Activated T-helper 17 cell treated with anti-CD3 and anti-CD28 coated beads, Interleukin-2, amount 50 U/mL, for 72 hours (primary cell): ENCODE results near the gene VENTX. TPM values are rescaled to one million over a fixed set of nuclear protein-coding genes. Genes with fewer than 3 reads are reported as not detected.
"Not testable (repeated sequence)": the region's sequence is repeated elsewhere in the genome, so short reads cannot be mapped to it uniquely, and the experiment has no call there.

Experiments used
- ATAC-seq: fragments of 150-1000 bp; cut with Tn5 transposase; replicated peaks from 2 replicates; pipeline ENCODE4 v1.10.0; 2021; ENCODE audit warnings: mild to moderate bottlenecking, moderate library complexity
- H3K27ac Mint-ChIP-seq: one replicate; pipeline ENCODE4 v1.8.0; 2022; ENCODE audit warnings: mixed read lengths
- H3K27me3 Mint-ChIP-seq: one replicate; pipeline ENCODE4 v1.8.0; 2022; ENCODE audit warnings: mixed read lengths
- H3K36me3 Mint-ChIP-seq: one replicate; pipeline ENCODE4 v1.8.0; 2022; ENCODE audit warnings: low read depth, mild to moderate bottlenecking, mixed read lengths
- H3K4me1 Mint-ChIP-seq: one replicate; pipeline ENCODE4 v1.8.0; 2022; ENCODE audit warnings: mixed read lengths
- H3K4me3 Mint-ChIP-seq: one replicate; pipeline ENCODE4 v1.8.0; 2022; ENCODE audit warnings: mild to moderate bottlenecking, mixed read lengths
- H3K9me3 Mint-ChIP-seq: one replicate; pipeline ENCODE4 v1.8.0; 2022; ENCODE audit warnings: mixed read lengths
- total RNA-seq, 2 donors: library from RNA; stranded (reverse); gene quantifications; one replicate each; pipeline ENCODE4 v1.2.3, GENCODE V29; 2022

VENTX gene
- total RNA-seq, 2 donors from 2014 or later, result 0.21 TPM; not detected in 1

GRCh38 chr10:133231244-133231945 is 6.3 kb upstream of the VENTX start:
- peaks cover under 1% of the 10 kb centered on the region for H3K4me1 Mint-ChIP-seq
- no peaks in the 10 kb centered on the region for H3K9me3 Mint-ChIP-seq
- peaks cover 31% of the 10 kb centered on the region for H3K27me3 Mint-ChIP-seq
- peak overlapping the region; percentile 32 for H3K4me3 Mint-ChIP-seq
- no peak for ATAC-seq
- H3K36me3 Mint-ChIP-seq, result peaks cover 7% of the 10 kb centered on the region
- no peak overlapping the region for H3K27ac Mint-ChIP-seq

- H3K27ac Mint-ChIP-seq, result no peak overlapping the region
- ATAC-seq, result no peak
- peaks cover 7% of the 10 kb centered on the region for H3K36me3 Mint-ChIP-seq
- H3K4me1 Mint-ChIP-seq, result no peaks in the 10 kb centered on the region
- H3K27me3 Mint-ChIP-seq, result peaks cover 29% of the 10 kb centered on the region
- H3K9me3 Mint-ChIP-seq, result no peaks in the 10 kb centered on the region
- no peak overlapping the region for H3K4me3 Mint-ChIP-seq
Observed at GRCh38 chr10:133231946-133232574, 5.6 kb upstream of the VENTX start.

GRCh38 chr10:133234796-133235195 is 2.9 kb upstream of the VENTX start:
- Mint-ChIP-seq H3K4me3 (peak overlapping the region; percentile 55), H3K27me3 (peaks cover 22% of the 10 kb centered on the region)
- peak; percentile 38 for ATAC-seq

GRCh38 chr10:133235265-133235855 is 2.3 kb upstream of the VENTX start:
- peak overlapping the region; percentile 55 for H3K4me3 Mint-ChIP-seq
- no peaks in the 10 kb centered on the region for H3K4me1 Mint-ChIP-seq
- H3K36me3 Mint-ChIP-seq, result no peaks in the 10 kb centered on the region
- H3K27me3 Mint-ChIP-seq, result peaks cover 22% of the 10 kb centered on the region
- H3K9me3 Mint-ChIP-seq, result no peaks in the 10 kb centered on the region
- ATAC-seq, result peak; percentile 41
- no peak overlapping the region for H3K27ac Mint-ChIP-seq

More at GRCh38 chr10:133234796-133235195, 2.9 kb upstream of the VENTX start:
- not testable (repeated sequence) for H3K4me1 Mint-ChIP-seq, H3K36me3 Mint-ChIP-seq, H3K27ac Mint-ChIP-seq, H3K9me3 Mint-ChIP-seq

- Mint-ChIP-seq H3K9me3 (no peaks in the 10 kb centered on the region), H3K27ac (no peak overlapping the region), H3K27me3 (peaks cover 25% of the 10 kb centered on the region), H3K36me3 (no peaks in the 10 kb centered on the region), H3K4me1 (peaks cover 4% of the 10 kb centered on the region), H3K4me3 (peak overlapping the region; percentile 55)
- no peak for ATAC-seq
Observed at GRCh38 chr10:133235932-133236331, 1.7 kb upstream of the VENTX start.

GRCh38 chr10:133236401-133237240 is 1.0 kb upstream of the VENTX start:
- Mint-ChIP-seq H3K4me1 (peaks cover 5% of the 10 kb centered on the region), H3K27ac (no peak overlapping the region), H3K9me3 (no peaks in the 10 kb centered on the region), H3K36me3 (no peaks in the 10 kb centered on the region), H3K4me3 (no peak overlapping the region), H3K27me3 (peaks cover 29% of the 10 kb centered on the region)
- peak; percentile 16 for ATAC-seq

- Mint-ChIP-seq H3K27ac (no peak overlapping the region), H3K36me3 (no peaks in the 10 kb centered on the region), H3K27me3 (peaks cover 32% of the 10 kb centered on the region), H3K4me1 (peaks cover 5% of the 10 kb centered on the region), H3K9me3 (no peaks in the 10 kb centered on the region), H3K4me3 (no peak overlapping the region)
- ATAC-seq, result no peak
Observed at GRCh38 chr10:133237241-133237587, 441 bp upstream of the VENTX start.

- no peaks in the 10 kb centered on the region for H3K9me3 Mint-ChIP-seq
- no peak for ATAC-seq
- H3K27me3 Mint-ChIP-seq, result peaks cover 38% of the 10 kb centered on the region
- peaks cover 5% of the 10 kb centered on the region for H3K4me1 Mint-ChIP-seq
- H3K4me3 Mint-ChIP-seq, result no peak overlapping the region
- no peaks in the 10 kb centered on the region for H3K36me3 Mint-ChIP-seq
- H3K27ac Mint-ChIP-seq, result no peak overlapping the region
Observed at GRCh38 chr10:133238466-133238804, 780 bp downstream of the VENTX start.

GRCh38 chr10:133239990-133240389 is 2.3 kb downstream of the VENTX start:
- H3K27me3 Mint-ChIP-seq, result peaks cover 33% of the 10 kb centered on the region
- peaks cover 5% of the 10 kb centered on the region for H3K4me1 Mint-ChIP-seq
- ATAC-seq, result no peak
- no peak overlapping the region for H3K27ac Mint-ChIP-seq
- no peaks in the 10 kb centered on the region for H3K36me3 Mint-ChIP-seq
- no peak overlapping the region for H3K4me3 Mint-ChIP-seq
- H3K9me3 Mint-ChIP-seq, result no peaks in the 10 kb centered on the region

- Mint-ChIP-seq H3K27me3 (peaks cover 30% of the 10 kb centered on the region), H3K27ac (no peak overlapping the region), H3K4me3 (peak overlapping the region; percentile 53), H3K9me3 (no peaks in the 10 kb centered on the region), H3K4me1 (peaks cover 5% of the 10 kb centered on the region), H3K36me3 (no peaks in the 10 kb centered on the region)
- peak; percentile 9 for ATAC-seq
Observed at GRCh38 chr10:133241501-133242205, 4.0 kb downstream of the VENTX start.

GRCh38 chr10:133242611-133243356 is 5.1 kb downstream of the VENTX start:
- H3K4me1 Mint-ChIP-seq, result peaks cover 5% of the 10 kb centered on the region

GRCh38 chr10:133243593-133243992 is 5.9 kb downstream of the VENTX start:
- H3K9me3 Mint-ChIP-seq, result no peaks in the 10 kb centered on the region
- ATAC-seq, result no peak
- H3K36me3 Mint-ChIP-seq, result no peaks in the 10 kb centered on the region
- H3K27ac Mint-ChIP-seq, result no peak overlapping the region
- H3K4me1 Mint-ChIP-seq, result peaks cover 5% of the 10 kb centered on the region
- H3K4me3 Mint-ChIP-seq, result no peak overlapping the region
- peaks cover 28% of the 10 kb centered on the region for H3K27me3 Mint-ChIP-seq

More at GRCh38 chr10:133242611-133243356, 5.1 kb downstream of the VENTX start:
- peak overlapping the region; percentile 53 for H3K4me3 Mint-ChIP-seq
- H3K27me3 Mint-ChIP-seq, result peaks cover 30% of the 10 kb centered on the region
- no peaks in the 10 kb centered on the region for H3K9me3 Mint-ChIP-seq
- H3K27ac Mint-ChIP-seq, result no peak overlapping the region
- H3K36me3 Mint-ChIP-seq, result no peaks in the 10 kb centered on the region
- no peak for ATAC-seq

GRCh38 chr10:133245439-133246235 is 8.0 kb downstream of the VENTX start:
- no peaks in the 10 kb centered on the region for H3K36me3 Mint-ChIP-seq
- peaks cover 27% of the 10 kb centered on the region for H3K27me3 Mint-ChIP-seq
- no peak overlapping the region for H3K27ac Mint-ChIP-seq

More at GRCh38 chr10:133245439-133246235, 8.0 kb downstream of the VENTX start:
- H3K9me3 Mint-ChIP-seq, result no peaks in the 10 kb centered on the region
- no peak overlapping the region for H3K4me3 Mint-ChIP-seq
- no peak for ATAC-seq
- peaks cover 4% of the 10 kb centered on the region for H3K4me1 Mint-ChIP-seq
